Cardiac muscle cell (in vitro differentiated cells and primary cell): ENCODE measurements around the gene RRP1. TPM values are rescaled to one million over a fixed set of nuclear protein-coding genes. Genes with fewer than 3 reads are reported as not detected.

Experiments used
- DNase-seq, 2 donors: peaks; one replicate each; pipeline versions ENCODE4 v3.0.0 to v3.0.0-alpha.2; 2010 to 2017; ENCODE audit warnings: low read depth in 1 of 2, low spot score in 1 of 2
- H3K27ac ChIP-seq: fragments of 200-600 bp; sonication (generic); 2 replicates; pipeline ENCODE4 v1.5.1; 2016
- H3K27me3 ChIP-seq: fragments of 200-600 bp; sonication (generic); 2 replicates; pipeline ENCODE4 v1.6.0; 2016; ENCODE audit warnings: control low read depth
- H3K36me3 ChIP-seq: fragments of 200-600 bp; sonication (generic); 2 replicates; pipeline ENCODE4 v1.5.1; 2016; ENCODE audit warnings: control low read depth
- H3K4me1 ChIP-seq: fragments of 200-600 bp; sonication (generic); 2 replicates; pipeline ENCODE4 v1.8.1; 2017; ENCODE audit warnings: low read depth, mild to moderate bottlenecking, mixed run types
- H3K4me3 ChIP-seq: fragments of 200-600 bp; sonication (generic); 2 replicates; pipeline ENCODE4 v1.5.1; 2016; ENCODE audit warnings: mild to moderate bottlenecking
- H3K9me3 ChIP-seq: fragments of 200-600 bp; sonication (generic); 2 replicates; pipeline ENCODE4 v1.5.1; 2017; ENCODE audit warnings: low read depth, mild to moderate bottlenecking, control low read depth
- CTCF ChIP-seq: IDR thresholded peaks from 2 replicates; pipeline ENCODE4 v1.5.1; 2012; ENCODE audit warnings: low read depth, mild to moderate bottlenecking, low read length
- polyA plus RNA-seq: library from polyadenylated mRNA; unstranded; fragments of >200 nt; fragmentation: Nextera tagmentation; extraction: Ambion mirVana; gene quantifications from 2 replicates; pipeline ENCODE4 v1.2.1, GENCODE V29; 2016
- total RNA-seq: library from RNA; depleted of rRNA; stranded (reverse); fragments of >200 nt; gene quantifications from 2 replicates; pipeline ENCODE4 v1.2.3, GENCODE V29; 2016

RRP1 gene
- total and polyA plus RNA-seq, 2 experiments from 2014 or later = 20.1 to 27.8 TPM

GRCh38 chr21:43766734-43767497 is 22.5 kb upstream of the RRP1 start:
- TF ChIP-seq CTCF = no peak
- Histone ChIP-seq H3K4me1 (peaks cover 4% of the 10 kb centered on the region), H3K4me3 (no peak overlapping the region), H3K9me3 (no peaks in the 10 kb centered on the region), H3K27me3 (no peaks in the 10 kb centered on the region), H3K36me3 (no peaks in the 10 kb centered on the region), H3K27ac (no peak overlapping the region)
- DNase-seq = no peak

DNA sequence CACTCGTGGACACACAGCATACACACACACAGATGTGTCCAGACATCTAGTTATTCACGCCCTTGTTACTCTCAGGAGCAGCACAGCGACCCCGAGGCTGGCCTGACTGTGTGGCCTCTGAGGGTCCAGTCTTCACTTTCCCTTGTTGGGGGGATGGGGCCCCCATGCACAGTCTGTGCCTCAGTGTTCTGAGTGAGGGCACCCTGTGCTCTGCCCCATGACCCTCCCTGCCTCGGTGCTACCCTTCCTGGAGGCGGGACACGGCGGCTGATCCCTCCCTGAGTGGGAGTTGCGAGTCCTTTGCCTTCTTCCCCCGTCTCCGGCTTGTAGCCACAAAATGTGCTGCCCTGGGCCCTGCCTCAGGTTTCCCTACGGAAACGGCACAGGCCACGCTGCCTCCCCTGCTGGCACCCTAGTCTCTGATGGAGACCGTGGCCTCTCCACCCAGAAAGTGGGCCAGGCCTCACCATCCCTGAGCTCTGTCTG is 21.8 kb upstream of the RRP1 start:
- Histone ChIP-seq H3K9me3 (no peaks in the 10 kb centered on the region), H3K36me3 (peaks cover under 1% of the 10 kb centered on the region), H3K27ac (no peak overlapping the region), H3K4me1 (peaks cover 4% of the 10 kb centered on the region), H3K27me3 (no peaks in the 10 kb centered on the region), H3K4me3 (no peak overlapping the region)
- no peak for DNase-seq
- TF ChIP-seq CTCF = no peak

DNA sequence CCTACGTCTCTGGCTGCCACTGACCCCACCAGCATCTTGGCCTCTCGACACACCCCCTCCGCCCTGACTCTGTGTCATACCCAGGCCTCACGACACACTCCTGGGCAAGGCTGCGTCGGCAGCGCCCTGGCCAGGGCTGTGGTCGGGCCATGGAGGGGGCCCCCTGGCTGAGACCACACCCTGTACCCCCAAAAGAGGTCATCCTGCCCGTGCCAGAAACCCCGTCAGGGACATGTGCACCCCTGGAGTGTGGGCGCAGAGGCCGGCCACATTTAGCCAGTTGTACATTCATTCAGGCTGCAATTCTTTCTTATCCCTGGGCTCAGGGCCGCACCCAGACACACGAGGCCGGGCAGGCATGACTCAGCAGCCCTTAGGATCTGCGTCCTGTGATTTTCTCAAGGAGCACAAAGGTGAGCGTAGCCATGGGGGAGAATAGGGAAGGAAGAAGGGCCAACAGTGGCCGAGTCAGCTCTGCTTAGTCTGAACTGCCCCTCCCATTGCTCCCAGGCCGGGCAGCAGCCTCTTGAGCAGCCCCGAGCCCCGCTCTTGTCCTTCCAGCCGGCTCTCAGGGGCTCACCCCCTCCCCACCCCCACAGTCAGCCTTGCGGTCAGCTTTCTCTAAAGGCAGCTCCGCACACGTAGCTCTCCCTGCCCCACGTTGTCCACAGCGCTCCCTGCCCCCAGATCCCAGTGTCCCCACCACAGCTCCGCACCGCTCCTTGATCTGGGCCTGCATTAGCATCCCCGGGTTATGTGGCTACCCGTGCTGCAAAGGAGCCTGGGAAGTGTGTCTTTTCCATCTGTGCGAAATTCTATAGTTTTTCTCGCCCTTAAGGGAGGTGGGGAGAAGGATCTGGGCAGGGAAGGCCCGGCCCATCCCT is 21.2 kb upstream of the RRP1 start:
- no peaks in the 10 kb centered on the region for H3K9me3 ChIP-seq
- H3K4me1 ChIP-seq = peaks cover 4% of the 10 kb centered on the region
- peaks cover 7% of the 10 kb centered on the region for H3K36me3 ChIP-seq
- no peak overlapping the region for H3K4me3 ChIP-seq
- TF ChIP-seq CTCF = no peak
- peak; percentile 11 to 86 for DNase-seq
- no peak overlapping the region for H3K27ac ChIP-seq
- H3K27me3 ChIP-seq = no peaks in the 10 kb centered on the region

DNA sequence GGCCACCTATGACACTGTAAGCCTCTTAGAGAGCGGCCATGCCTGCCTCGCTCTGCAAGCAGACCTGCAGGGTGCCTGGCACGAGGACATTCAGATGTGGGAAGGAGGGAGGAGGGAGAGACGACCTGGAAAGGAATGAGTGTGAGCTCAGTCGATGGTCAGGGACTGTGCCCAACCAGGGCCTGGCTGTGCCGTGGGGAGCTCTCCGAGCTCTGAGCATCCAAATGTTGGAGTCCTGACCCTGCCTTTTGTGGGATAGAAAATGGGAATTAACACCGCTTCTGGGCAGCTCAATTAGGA is 20.6 kb upstream of the RRP1 start:
- no peak overlapping the region for H3K27ac ChIP-seq
- H3K36me3 ChIP-seq = peaks cover 12% of the 10 kb centered on the region
- TF ChIP-seq CTCF = no peak
- no peaks in the 10 kb centered on the region for H3K9me3 ChIP-seq
- no peaks in the 10 kb centered on the region for H3K27me3 ChIP-seq
- H3K4me3 ChIP-seq = no peak overlapping the region
- H3K4me1 ChIP-seq = peaks cover 4% of the 10 kb centered on the region
- DNase-seq = no peak

DNA sequence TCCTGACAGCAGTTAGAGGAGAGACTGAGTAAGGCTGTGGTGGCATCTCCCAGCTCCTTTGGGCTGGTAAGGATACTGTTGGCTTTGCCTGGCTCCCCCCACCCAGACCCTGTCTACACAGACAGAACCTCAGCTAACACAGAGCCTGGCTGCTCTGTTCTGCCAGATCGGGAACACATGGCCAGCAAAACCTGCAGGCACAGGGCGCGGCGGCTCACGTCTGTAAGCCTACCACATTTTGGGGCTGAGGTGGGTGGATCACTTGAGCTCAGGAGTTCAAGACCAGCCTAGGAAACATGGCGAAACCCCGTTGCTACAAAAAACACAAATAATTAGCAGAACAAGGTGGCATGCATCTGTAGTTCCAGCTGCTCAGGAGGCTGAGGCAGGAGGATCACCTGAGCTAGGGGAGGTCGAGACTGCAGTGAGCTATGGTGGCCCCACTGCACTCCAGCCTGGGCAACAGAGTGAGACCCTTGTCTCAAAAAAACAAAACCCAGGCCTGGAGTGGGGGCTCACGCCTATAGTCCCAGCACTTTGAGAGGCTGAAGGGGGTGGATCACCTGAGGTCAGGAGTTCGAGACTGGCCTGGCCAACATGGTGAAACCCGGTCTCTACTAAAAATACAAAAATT is 19.9 kb upstream of the RRP1 start:
- Histone ChIP-seq H3K4me3 (no peak overlapping the region), H3K27ac (no peak overlapping the region), H3K4me1 (peaks cover 6% of the 10 kb centered on the region), H3K27me3 (no peaks in the 10 kb centered on the region), H3K36me3 (peaks cover 12% of the 10 kb centered on the region), H3K9me3 (no peaks in the 10 kb centered on the region)
- no peak for DNase-seq
- no peak for TF ChIP-seq CTCF
